ENCODE results near the gene SLC10A2. TPM values are rescaled to one million over a fixed set of nuclear protein-coding genes. Genes with fewer than 3 reads are reported as not detected.

SLC10A2 gene
- polyA plus RNA-seq, 10 donors: not detected

Other genes with a start within 250 kb of the SLC10A2 start
- gene ERCC5, start 220.4 kb downstream of the SLC10A2 start, polyA plus RNA-seq (ENCODE audit: insufficient read length in 10 of 10): 10 to 100 TPM; 33.3 to 49.0 (median 42.2) TPM

Measured in muscle of back (tissue), 10 donors.